ENCODE measurements around the gene TMEM203. TPM values are rescaled to one million over a fixed set of nuclear protein-coding genes. Genes with fewer than 3 reads are reported as not detected.

Gene TMEM203
- total and polyA plus RNA-seq, 2 experiments from 2014 or later: 32.7 to 53.4 TPM

- Mint-ChIP-seq H3K4me3 (no peak overlapping the region), H3K4me1 (no peaks in the 10 kb centered on the region; the same call in 1 of the 3 replicates), H3K9me3 (no peaks in the 10 kb centered on the region), H3K27me3 (ENCODE audit: insufficient read depth, low read depth, poor library complexity) (peaks cover 4% of the 10 kb centered on the region), H3K27ac (no peak overlapping the region), H3K36me3 (ENCODE audit: low read depth) (peaks cover 25% of the 10 kb centered on the region)
- no peak overlapping the region for H2AFZ ChIP-seq
- H3K4me2 ChIP-seq: no peak overlapping the region
- DNase-seq (ENCODE audit: low spot score) (no peak), ATAC-seq (no peak)
- H3K79me2 ChIP-seq (replicated peaks; ENCODE audit: insufficient read depth): no peaks in the 10 kb centered on the region
- H3K4me1 ChIP-seq (ENCODE audit: insufficient read depth): no peaks in the 10 kb centered on the region
- no peak overlapping the region for H3K27ac ChIP-seq (ENCODE audit: low read depth)
- H3K27me3 ChIP-seq (ENCODE audit: insufficient read depth): no peaks in the 10 kb centered on the region
- no peaks in the 10 kb centered on the region for H4K20me1 ChIP-seq (replicated peaks; ENCODE audit: insufficient read depth)
- TF ChIP-seq ETS1 (IDR thresholded peaks at IDR 0.05): no peak
- no peak for TF ChIP-seq ZNF462 (CRISPR knock-in tag; IDR thresholded peaks at IDR 0.05)
- TF ChIP-seq ZNF331 (CRISPR knock-in tag; IDR thresholded peaks at IDR 0.05; ENCODE audit: low read depth): no peak
- no peak for TF ChIP-seq ZNF114 (CRISPR knock-in tag; IDR thresholded peaks at IDR 0.05)
- no peak for TF ChIP-seq NANOG (IDR thresholded peaks at IDR 0.05; ENCODE audit: borderline replicate concordance)
- TF ChIP-seq JUNB (IDR thresholded peaks at IDR 0.05; ENCODE audit: unreplicated experiment): no peak
- no peak for TF ChIP-seq STAT1 (IDR thresholded peaks at IDR 0.05; ENCODE audit: unreplicated experiment)
- TF ChIP-seq POLR2AphosphoS5 (IDR thresholded peaks at IDR 0.05; ENCODE audit: low read depth): no peak
- TF ChIP-seq EZH2phosphoT487 (IDR thresholded peaks at IDR 0.05; ENCODE audit: unreplicated experiment): no peak
- TF ChIP-seq EZH2 (IDR thresholded peaks at IDR 0.05; ENCODE audit: low read depth, unreplicated experiment): no peak
- TF ChIP-seq REST (IDR thresholded peaks at IDR 0.05; ENCODE audit: unreplicated experiment): no peak
- TF ChIP-seq CTCF (conservative IDR thresholded peaks at IDR 0.05; ENCODE audit: low read depth in 2 of 2): no peak
- no peak for TF ChIP-seq CREB1 (CRISPR knock-in tag; IDR thresholded peaks at IDR 0.05; ENCODE audit: low read depth)
- H3K4me3 ChIP-seq: no peak overlapping the region
- H3F3A ChIP-seq (replicated peaks; ENCODE audit: low read depth): peaks cover 7% of the 10 kb centered on the region; the same call in 1 of the 2 replicates
- H3K36me3 ChIP-seq (ENCODE audit: insufficient read depth): no peaks in the 10 kb centered on the region
- H3K9me2 ChIP-seq (ENCODE audit: insufficient read depth): no peaks in the 10 kb centered on the region
Measured at GRCh38 chr9:137179761-137180160, 25.7 kb downstream of the TMEM203 start.
